Panc1 (cell line): ENCODE measurements around the gene ETFDH. TPM values are rescaled to one million over a fixed set of nuclear protein-coding genes. Genes with fewer than 3 reads are reported as not detected.

Source experiments
- ATAC-seq: fragments of 200-7000 bp; cut with Tn5 transposase; 2 replicates; pipeline ENCODE4 v1.9.1; 2020; ENCODE audit warnings: mild to moderate bottlenecking, moderate library complexity
- BruUV-seq: library from RNA; stranded (reverse); fragments of 400-500 nt; replicated peaks from 2 replicates; lab custom pipeline; 2021; lab: Mats Ljungman, UMichigan
- CTCF ChIA-PET: fragments of 300-600 bp; sonication (Branson Sonifier 250); formaldehyde crosslinking; loops from one replicate; lab custom pipeline; 2022; ENCODE audit warnings: antibody characterized with exemption; lab: Charles Lee
- POLR2A ChIA-PET: fragments of 300-600 bp; sonication (Branson Sonifier 250); formaldehyde crosslinking; loops from one replicate; lab custom pipeline; 2022; ENCODE audit warnings: antibody characterized with exemption; lab: Charles Lee
- DNase-seq: peaks from one replicate; pipeline ENCODE4 v3.0.0-alpha.2; 2010; ENCODE audit warnings: low read depth, low spot score
- H3K27ac ChIP-seq: 2 replicates; pipeline ENCODE4 v1.5.1; 2011; ENCODE audit warnings: mild to moderate bottlenecking, low read length, inconsistent platforms
- H3K27me3 ChIP-seq: fragments of 200-500 bp; sonication (Bioruptor generic); 2 replicates; pipeline ENCODE4 v1.6.0; 2014; ENCODE audit warnings: low read length, inconsistent platforms; ENCODE audit not compliant: control insufficient read depth, insufficient read depth
- H3K36me3 ChIP-seq: fragments of 200-500 bp; sonication (Bioruptor generic); 2 replicates; pipeline ENCODE4 v1.5.1; 2014; ENCODE audit warnings: inconsistent platforms, mild to moderate bottlenecking, low read length, moderate library complexity; ENCODE audit not compliant: control insufficient read depth, insufficient read depth
- H3K4me1 ChIP-seq: 2 replicates; pipeline ENCODE4 v1.5.1; 2011; ENCODE audit warnings: inconsistent platforms, mild to moderate bottlenecking, low read length, moderate library complexity; ENCODE audit not compliant: control insufficient read depth, insufficient read depth
- H3K4me3 ChIP-seq, 2 experiments: 2 replicates each; pipeline ENCODE4 v1.5.1; 2011 to 2012; ENCODE audit warnings: low read depth in 2 of 2, low read length in 2 of 2, mild to moderate bottlenecking in 2 of 2, inconsistent platforms in 1 of 2, moderate library complexity in 1 of 2
- H3K9me3 ChIP-seq: fragments of 200-500 bp; sonication (Bioruptor generic); 2 replicates; pipeline ENCODE4 v1.5.1; 2014; ENCODE audit warnings: low read depth, mild to moderate bottlenecking, inconsistent platforms, low read length, moderate library complexity; ENCODE audit not compliant: control insufficient read depth, insufficient read depth
- CTCF ChIP-seq: fragments of 450-650 bp; IDR thresholded peaks from 2 replicates; pipeline ENCODE4 v1.5.1; 2017; ENCODE audit warnings: mild to moderate bottlenecking
- POLR2AphosphoS5 ChIP-seq: IDR thresholded peaks from 2 replicates; pipeline ENCODE4 v1.6.1; 2012; ENCODE audit warnings: mild to moderate bottlenecking, low read depth, low read length, moderate library complexity
- SIN3A ChIP-seq: IDR thresholded peaks from 2 replicates; pipeline ENCODE4 v1.6.1; 2012; ENCODE audit warnings: low read depth, mild to moderate bottlenecking, low read length, moderate library complexity, borderline replicate concordance; ENCODE audit not compliant: insufficient read depth
- TCF7L2 ChIP-seq: IDR thresholded peaks from 2 replicates; pipeline ENCODE4 v1.6.1; 2011; ENCODE audit warnings: mild to moderate bottlenecking, low read depth, low read length, inconsistent platforms
- in situ Hi-C: cut with HindIII; loops from 2 replicates; pipeline ENCODE4 v1.10.0; 2016; ENCODE audit warnings: low sequenced_read_pairs, low pct_unique_long_range_greater_than_20kb
- intact Hi-C: fragments of 100-400 bp; cut with micrococcal nuclease; formaldehyde crosslinking; loops from one replicate; pipeline ENCODE4 v1.10.0; 2022; ENCODE audit not compliant: unreplicated experiment
- total RNA-seq: library from RNA; stranded (reverse); gene quantifications from one replicate; pipeline ENCODE4 v1.2.1, GENCODE V29; 2021; ENCODE audit not compliant: unreplicated experiment
- TF ChIP-seq, protein P1 (sequence below), 2 experiments: IDR thresholded peaks; 2 replicates each; pipeline ENCODE4 v1.6.1; 2011 to 2012; ENCODE audit warnings: low read depth in 2 of 2, control low read depth in 1 of 2, low read length in 1 of 2, mild to moderate bottlenecking in 1 of 2, moderate library complexity in 1 of 2; ENCODE audit not compliant: insufficient read depth in 1 of 2

Gene ETFDH
- total RNA-seq, 1 experiment from 2014 or later, result 23.7 TPM

GRCh38 chr4:158667651-158668198, 4.4 kb upstream of the ETFDH start:
- ATAC-seq (no peak), DNase-seq (peak; percentile 15)
- no peaks in the 10 kb centered on the region; the same call in 1 of the 2 replicates for H3K36me3 ChIP-seq
- no peaks in the 10 kb centered on the region for H3K9me3 ChIP-seq
- no TSS peak for BruUV-seq
- intact Hi-C loops (no loop called here), in situ Hi-C loops (no loop called here)
- ChIA-PET POLR2A (no interaction called here), CTCF (no interaction called here)
- no peaks in the 10 kb centered on the region for H3K27me3 ChIP-seq
- peak; percentile 78 for TF ChIP-seq CTCF
- TF ChIP-seq, protein P1, sequence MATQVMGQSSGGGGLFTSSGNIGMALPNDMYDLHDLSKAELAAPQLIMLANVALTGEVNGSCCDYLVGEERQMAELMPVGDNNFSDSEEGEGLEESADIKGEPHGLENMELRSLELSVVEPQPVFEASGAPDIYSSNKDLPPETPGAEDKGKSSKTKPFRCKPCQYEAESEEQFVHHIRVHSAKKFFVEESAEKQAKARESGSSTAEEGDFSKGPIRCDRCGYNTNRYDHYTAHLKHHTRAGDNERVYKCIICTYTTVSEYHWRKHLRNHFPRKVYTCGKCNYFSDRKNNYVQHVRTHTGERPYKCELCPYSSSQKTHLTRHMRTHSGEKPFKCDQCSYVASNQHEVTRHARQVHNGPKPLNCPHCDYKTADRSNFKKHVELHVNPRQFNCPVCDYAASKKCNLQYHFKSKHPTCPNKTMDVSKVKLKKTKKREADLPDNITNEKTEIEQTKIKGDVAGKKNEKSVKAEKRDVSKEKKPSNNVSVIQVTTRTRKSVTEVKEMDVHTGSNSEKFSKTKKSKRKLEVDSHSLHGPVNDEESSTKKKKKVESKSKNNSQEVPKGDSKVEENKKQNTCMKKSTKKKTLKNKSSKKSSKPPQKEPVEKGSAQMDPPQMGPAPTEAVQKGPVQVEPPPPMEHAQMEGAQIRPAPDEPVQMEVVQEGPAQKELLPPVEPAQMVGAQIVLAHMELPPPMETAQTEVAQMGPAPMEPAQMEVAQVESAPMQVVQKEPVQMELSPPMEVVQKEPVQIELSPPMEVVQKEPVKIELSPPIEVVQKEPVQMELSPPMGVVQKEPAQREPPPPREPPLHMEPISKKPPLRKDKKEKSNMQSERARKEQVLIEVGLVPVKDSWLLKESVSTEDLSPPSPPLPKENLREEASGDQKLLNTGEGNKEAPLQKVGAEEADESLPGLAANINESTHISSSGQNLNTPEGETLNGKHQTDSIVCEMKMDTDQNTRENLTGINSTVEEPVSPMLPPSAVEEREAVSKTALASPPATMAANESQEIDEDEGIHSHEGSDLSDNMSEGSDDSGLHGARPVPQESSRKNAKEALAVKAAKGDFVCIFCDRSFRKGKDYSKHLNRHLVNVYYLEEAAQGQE (IDR thresholded peaks at IDR 0.05; ENCODE audit: insufficient read depth in 1 of 2, low read depth in 2 of 2, low read length in 1 of 2), result no peak
- no peak overlapping the region for H3K4me3 ChIP-seq
- no peaks in the 10 kb centered on the region for H3K4me1 ChIP-seq
- H3K27ac ChIP-seq, result no peak overlapping the region

DNA sequence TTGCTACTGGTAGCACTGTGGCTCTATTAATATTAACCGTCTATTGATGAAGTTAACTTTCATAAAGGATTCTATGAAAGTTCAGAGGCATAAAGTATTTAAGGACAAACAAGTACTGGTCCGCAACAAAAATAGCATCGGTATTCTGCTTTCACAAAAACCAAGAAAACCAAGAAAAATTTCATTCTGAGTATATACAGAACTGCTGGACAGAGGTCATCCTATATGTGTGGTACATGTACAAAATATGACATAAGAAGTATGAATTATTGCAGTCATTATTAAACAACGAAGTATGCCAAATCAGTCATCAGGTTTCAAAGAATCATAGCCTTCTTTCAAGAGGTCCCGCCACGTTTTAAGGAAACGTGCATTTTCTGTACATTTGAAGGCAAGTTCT, 2.8 kb upstream of the ETFDH start:
- no peak for DNase-seq
- in situ Hi-C loops, result no loop called here
- Histone ChIP-seq H3K9me3 (no peaks in the 10 kb centered on the region), H3K4me1 (no peaks in the 10 kb centered on the region), H3K36me3 (no peaks in the 10 kb centered on the region; the same call in 1 of the 2 replicates), H3K27ac (no peak overlapping the region), H3K27me3 (no peaks in the 10 kb centered on the region), H3K4me3 (no peak overlapping the region)
- no TSS peak for BruUV-seq
- intact Hi-C loops, result no loop called here
- TF ChIP-seq TCF7L2 (no peak), POLR2AphosphoS5 (no peak), CTCF (no peak), SIN3A (no peak)
- TF ChIP-seq, protein P1 (IDR thresholded peaks at IDR 0.05; ENCODE audit: insufficient read depth in 1 of 2, low read depth in 2 of 2, low read length in 1 of 2), result no peak
- ChIA-PET CTCF (interaction anchor here (0.6 kb wide), 1 partner anchor 32 kb away, joined by 4 read pairs; no protein-coding TSS in a partner anchor), POLR2A (no interaction called here)
- ATAC-seq, result no peak
